B cell (primary cell): Measurements from ENCODE around the gene DRC7.

ENCODE experiments used
- EZH2 ChIP-seq: IDR thresholded peaks from 2 replicates; pipeline ENCODE4 v1.6.1; 2012; ENCODE audit warnings: borderline replicate concordance, low read depth, mild to moderate bottlenecking, moderate library complexity, low read length; ENCODE audit not compliant: insufficient read depth, poor library complexity, severe bottlenecking
- TF ChIP-seq, protein P1 (sequence below): fragments of 200-600 bp; IDR thresholded peaks from one replicate; pipeline ENCODE4 v1.8.0; 2022; ENCODE audit warnings: antibody characterized with exemption, mild to moderate bottlenecking

DNA sequence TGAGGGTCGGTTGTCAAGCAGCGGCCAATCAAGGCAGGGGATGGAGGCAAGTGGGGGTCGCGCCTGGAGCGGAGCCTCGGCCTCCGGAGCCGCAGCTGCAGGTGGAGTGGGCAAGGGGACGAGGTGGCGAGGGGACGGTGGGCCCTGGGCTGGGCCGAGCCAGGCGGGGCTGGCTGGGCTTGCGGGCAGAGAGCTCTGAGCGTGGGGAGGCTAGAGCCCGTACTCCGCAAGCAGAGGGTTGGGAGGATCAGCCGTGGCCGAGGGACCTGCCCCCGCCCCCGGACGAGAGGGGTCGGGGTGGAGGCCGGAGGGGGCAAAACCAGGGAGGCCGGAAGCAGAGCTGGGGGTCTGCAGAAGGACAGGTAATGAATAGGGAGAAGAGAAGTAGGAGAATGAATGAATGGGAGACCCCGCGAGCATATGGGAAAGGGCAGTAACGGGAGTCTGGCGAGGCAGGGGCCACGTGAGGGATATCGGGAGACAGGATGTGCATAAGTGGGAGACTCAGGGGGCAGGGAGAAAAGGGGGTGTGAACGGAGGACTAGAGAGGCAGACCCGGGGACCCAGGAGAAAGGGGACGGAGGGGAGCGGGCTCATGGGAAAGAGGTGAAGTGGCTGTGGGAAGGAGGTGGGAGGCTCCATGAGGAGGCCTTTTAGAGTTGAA is 41.3 kb downstream of the DRC7 start, which contains the start of gene KATNB1:
- TF ChIP-seq, protein P1, sequence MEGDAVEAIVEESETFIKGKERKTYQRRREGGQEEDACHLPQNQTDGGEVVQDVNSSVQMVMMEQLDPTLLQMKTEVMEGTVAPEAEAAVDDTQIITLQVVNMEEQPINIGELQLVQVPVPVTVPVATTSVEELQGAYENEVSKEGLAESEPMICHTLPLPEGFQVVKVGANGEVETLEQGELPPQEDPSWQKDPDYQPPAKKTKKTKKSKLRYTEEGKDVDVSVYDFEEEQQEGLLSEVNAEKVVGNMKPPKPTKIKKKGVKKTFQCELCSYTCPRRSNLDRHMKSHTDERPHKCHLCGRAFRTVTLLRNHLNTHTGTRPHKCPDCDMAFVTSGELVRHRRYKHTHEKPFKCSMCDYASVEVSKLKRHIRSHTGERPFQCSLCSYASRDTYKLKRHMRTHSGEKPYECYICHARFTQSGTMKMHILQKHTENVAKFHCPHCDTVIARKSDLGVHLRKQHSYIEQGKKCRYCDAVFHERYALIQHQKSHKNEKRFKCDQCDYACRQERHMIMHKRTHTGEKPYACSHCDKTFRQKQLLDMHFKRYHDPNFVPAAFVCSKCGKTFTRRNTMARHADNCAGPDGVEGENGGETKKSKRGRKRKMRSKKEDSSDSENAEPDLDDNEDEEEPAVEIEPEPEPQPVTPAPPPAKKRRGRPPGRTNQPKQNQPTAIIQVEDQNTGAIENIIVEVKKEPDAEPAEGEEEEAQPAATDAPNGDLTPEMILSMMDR: no peak
- no peak for TF ChIP-seq EZH2
